Pons (tissue), 1 donor: ENCODE results near the gene SRP72.

Experiments
- DNase-seq: peaks from one replicate; pipeline ENCODE4 v3.0.0-alpha.2; 2016; ENCODE audit warnings: low spot score

The SRP72 gene

GRCh38 chr4:56550642-56551041 is 83.2 kb downstream of the SRP72 start:
- DNase-seq = no peak

GRCh38 chr4:56551516-56551915 is 84.1 kb downstream of the SRP72 start:
- DNase-seq = no peak

DNA sequence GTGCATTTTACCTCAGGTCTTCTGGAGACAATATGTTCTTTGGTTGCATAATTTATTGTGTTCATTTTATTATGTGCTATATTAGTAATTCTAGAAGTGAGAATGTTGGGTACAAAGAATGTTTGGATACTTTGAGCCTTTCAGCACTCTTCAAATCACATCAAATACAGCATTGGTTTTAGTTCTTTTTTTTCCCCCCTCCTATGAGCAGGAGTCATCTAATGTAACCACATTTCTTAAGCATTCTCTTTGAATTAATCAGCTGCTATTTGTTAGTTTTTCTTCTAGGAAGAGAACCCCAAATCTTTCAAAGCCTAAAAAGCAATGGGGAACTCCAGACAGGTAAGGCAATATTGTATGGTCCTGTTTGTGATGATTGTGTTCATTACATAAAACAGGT is 84.9 kb downstream of the SRP72 start:
- DNase-seq = no peak
